Erythroblast (primary cell): ENCODE data around the gene BFSP2.

Experiments used
- DNase-seq, 2 experiments: peaks; one replicate each; lab custom pipeline; 2025; lab: John Stamatoyannopoulos, UW
- GATA1 ChIP-seq: IDR thresholded peaks from 2 replicates; pipeline ENCODE4 v1.6.1; 2011; ENCODE audit warnings: low read depth, mild to moderate bottlenecking, control low read depth, low read length, moderate library complexity
- POLR2A ChIP-seq: IDR thresholded peaks from 2 replicates; pipeline ENCODE4 v1.6.1; 2011; ENCODE audit warnings: mild to moderate bottlenecking, low read length

BFSP2 gene

GRCh38 chr3:133374708-133375402 lies 25.0 kb upstream of the BFSP2 start:
- no peak for DNase-seq
- TF ChIP-seq GATA1 = no peak
- TF ChIP-seq POLR2A = no peak

GRCh38 chr3:133375403-133375745 lies 24.5 kb upstream of the BFSP2 start:
- TF ChIP-seq GATA1 = no peak
- TF ChIP-seq POLR2A = no peak
- no peak for DNase-seq

- no peak for TF ChIP-seq GATA1
- no peak for TF ChIP-seq POLR2A
- no peak for DNase-seq
Measured at GRCh38 chr3:133376810-133377209, 23.0 kb upstream of the BFSP2 start.

- TF ChIP-seq GATA1 = no peak
- TF ChIP-seq POLR2A = no peak
- DNase-seq = peak; percentile 3 to 14
Measured at GRCh38 chr3:133377396-133377795, 22.5 kb upstream of the BFSP2 start.

- TF ChIP-seq POLR2A (no peak), GATA1 (no peak)
- no peak for DNase-seq
Measured at GRCh38 chr3:133379926-133380325, 19.9 kb upstream of the BFSP2 start.

- no peak for DNase-seq
- TF ChIP-seq GATA1 = no peak
- TF ChIP-seq POLR2A = no peak
Measured at GRCh38 chr3:133380481-133381225, 19.2 kb upstream of the BFSP2 start.

GRCh38 chr3:133381346-133382109 lies 18.3 kb upstream of the BFSP2 start:
- TF ChIP-seq POLR2A (no peak), GATA1 (no peak)
- no peak for DNase-seq

- no peak for TF ChIP-seq GATA1
- no peak for TF ChIP-seq POLR2A
- no peak for DNase-seq
Measured at GRCh38 chr3:133383175-133383574, 16.7 kb upstream of the BFSP2 start.

- TF ChIP-seq POLR2A (no peak), GATA1 (no peak)
- DNase-seq = no peak
Measured at GRCh38 chr3:133383741-133384140, 16.1 kb upstream of the BFSP2 start.

GRCh38 chr3:133384331-133385027 lies 15.4 kb upstream of the BFSP2 start:
- DNase-seq = peak; percentile 33 to 45
- TF ChIP-seq POLR2A = no peak
- no peak for TF ChIP-seq GATA1

GRCh38 chr3:133386876-133387275 lies 13.0 kb upstream of the BFSP2 start:
- TF ChIP-seq POLR2A = no peak
- TF ChIP-seq GATA1 = no peak
- DNase-seq = no peak

- TF ChIP-seq GATA1 (no peak), POLR2A (no peak)
- DNase-seq = no peak
Measured at GRCh38 chr3:133387341-133387740, 12.5 kb upstream of the BFSP2 start.

GRCh38 chr3:133388696-133389395 lies 11.0 kb upstream of the BFSP2 start:
- TF ChIP-seq POLR2A = no peak
- TF ChIP-seq GATA1 = no peak
- no peak for DNase-seq
